ENCODE measurements around the gene UST. TPM values are rescaled to one million over a fixed set of nuclear protein-coding genes. Genes with fewer than 3 reads are reported as not detected.

The UST gene
- polyA plus RNA-seq, 1 experiment: 21.4 TPM

DNA sequence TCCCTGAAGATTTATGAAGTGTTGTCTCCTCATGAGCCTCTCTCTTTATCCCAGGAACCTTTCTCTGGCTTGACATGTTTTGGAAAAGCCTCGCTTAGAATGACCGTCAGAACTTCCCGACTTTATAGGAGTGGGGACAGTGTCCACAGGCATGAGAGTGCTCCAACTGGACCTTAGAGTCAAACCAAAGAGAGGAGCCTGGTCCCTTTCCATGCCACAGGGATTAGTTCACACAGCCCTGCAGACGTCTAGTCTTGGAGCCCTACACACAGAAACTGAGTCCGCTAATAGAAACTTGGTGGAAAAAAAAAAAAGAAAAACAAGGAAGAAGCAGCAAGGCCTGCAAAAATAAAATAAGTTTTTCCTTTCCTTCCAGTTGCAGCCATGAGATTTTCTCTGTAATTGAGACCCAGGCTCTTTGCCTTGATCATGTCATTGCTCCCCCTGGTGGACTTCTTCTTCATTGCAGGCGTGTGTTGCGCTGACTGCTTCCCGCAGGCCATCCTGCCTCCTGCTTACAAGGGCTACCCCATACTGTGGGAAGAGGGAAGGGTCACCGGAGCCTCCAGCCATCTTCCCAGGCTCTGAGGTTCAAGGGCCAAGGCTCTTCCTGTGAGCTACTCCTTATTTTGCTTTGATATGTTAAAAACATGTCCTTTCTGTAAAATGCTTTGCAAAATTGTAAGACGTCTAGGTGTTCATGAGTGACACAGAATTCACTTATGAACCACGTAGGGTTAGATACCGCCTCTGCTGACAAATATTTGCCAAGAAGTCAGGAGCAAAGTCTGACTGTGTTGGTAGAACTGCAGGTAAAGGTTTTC, 201.0 kb downstream of the UST start:
- H3K27me3 ChIP-seq (ENCODE audit: control insufficient read depth, insufficient read depth, low read length): no peaks in the 10 kb centered on the region
- no peak overlapping the region for H3K27ac ChIP-seq (ENCODE audit: low read depth, low read length)
- POLR2A ChIA-PET: no interaction called here
- DNase-seq (ENCODE audit: low read depth, low spot score): peak; percentile 70
- no peaks in the 10 kb centered on the region for H3K9me3 ChIP-seq (ENCODE audit: control insufficient read depth, insufficient read depth, low read length)
- H3K4me3 ChIP-seq (ENCODE audit: low read depth, low read length): no peak overlapping the region
- TF ChIP-seq, protein P1, sequence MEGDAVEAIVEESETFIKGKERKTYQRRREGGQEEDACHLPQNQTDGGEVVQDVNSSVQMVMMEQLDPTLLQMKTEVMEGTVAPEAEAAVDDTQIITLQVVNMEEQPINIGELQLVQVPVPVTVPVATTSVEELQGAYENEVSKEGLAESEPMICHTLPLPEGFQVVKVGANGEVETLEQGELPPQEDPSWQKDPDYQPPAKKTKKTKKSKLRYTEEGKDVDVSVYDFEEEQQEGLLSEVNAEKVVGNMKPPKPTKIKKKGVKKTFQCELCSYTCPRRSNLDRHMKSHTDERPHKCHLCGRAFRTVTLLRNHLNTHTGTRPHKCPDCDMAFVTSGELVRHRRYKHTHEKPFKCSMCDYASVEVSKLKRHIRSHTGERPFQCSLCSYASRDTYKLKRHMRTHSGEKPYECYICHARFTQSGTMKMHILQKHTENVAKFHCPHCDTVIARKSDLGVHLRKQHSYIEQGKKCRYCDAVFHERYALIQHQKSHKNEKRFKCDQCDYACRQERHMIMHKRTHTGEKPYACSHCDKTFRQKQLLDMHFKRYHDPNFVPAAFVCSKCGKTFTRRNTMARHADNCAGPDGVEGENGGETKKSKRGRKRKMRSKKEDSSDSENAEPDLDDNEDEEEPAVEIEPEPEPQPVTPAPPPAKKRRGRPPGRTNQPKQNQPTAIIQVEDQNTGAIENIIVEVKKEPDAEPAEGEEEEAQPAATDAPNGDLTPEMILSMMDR (IDR thresholded peaks at IDR 0.05; ENCODE audit: low read depth, low read length): peak; percentile 87
- CTCF ChIA-PET: interaction anchor here (0.6 to 6.4 kb wide), 17 partner anchors 10 to 433 kb away, joined by 3 to 50 read pairs (median 4); no protein-coding TSS in a partner anchor

DNA sequence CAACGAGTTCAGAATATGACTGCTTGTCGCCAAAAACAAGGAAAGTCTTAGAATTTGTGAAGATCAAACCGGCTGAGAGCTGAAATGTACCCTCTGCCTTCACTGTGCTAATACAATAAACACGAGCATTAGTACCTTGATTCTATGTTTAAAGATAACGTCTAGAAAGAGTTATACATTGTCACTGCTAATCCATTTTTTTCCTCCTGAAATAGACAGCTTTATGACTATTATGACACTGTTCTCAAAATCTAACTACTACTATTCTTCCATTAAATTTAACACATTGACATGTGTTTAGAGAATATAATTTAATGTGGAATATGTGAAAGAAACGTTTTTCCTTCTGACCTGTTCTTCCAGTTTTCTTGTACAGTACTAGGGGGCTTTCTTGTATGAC, 204.8 kb downstream of the UST start:
- H3K4me3 ChIP-seq (ENCODE audit: low read depth, low read length): no peak overlapping the region
- no peaks in the 10 kb centered on the region for H3K9me3 ChIP-seq (ENCODE audit: control insufficient read depth, insufficient read depth, low read length)
- TF ChIP-seq, protein P1 (IDR thresholded peaks at IDR 0.05; ENCODE audit: low read depth, low read length): no peak
- ChIA-PET POLR2A (no interaction called here), CTCF (interaction anchor here (6.4 kb wide), 1 partner anchor 374 kb away, joined by 50 read pairs; no protein-coding TSS in a partner anchor)
- no peaks in the 10 kb centered on the region for H3K27me3 ChIP-seq (ENCODE audit: control insufficient read depth, insufficient read depth, low read length)
- DNase-seq (ENCODE audit: low read depth, low spot score): no peak
- H3K27ac ChIP-seq (ENCODE audit: low read depth, low read length): no peak overlapping the region

DNA sequence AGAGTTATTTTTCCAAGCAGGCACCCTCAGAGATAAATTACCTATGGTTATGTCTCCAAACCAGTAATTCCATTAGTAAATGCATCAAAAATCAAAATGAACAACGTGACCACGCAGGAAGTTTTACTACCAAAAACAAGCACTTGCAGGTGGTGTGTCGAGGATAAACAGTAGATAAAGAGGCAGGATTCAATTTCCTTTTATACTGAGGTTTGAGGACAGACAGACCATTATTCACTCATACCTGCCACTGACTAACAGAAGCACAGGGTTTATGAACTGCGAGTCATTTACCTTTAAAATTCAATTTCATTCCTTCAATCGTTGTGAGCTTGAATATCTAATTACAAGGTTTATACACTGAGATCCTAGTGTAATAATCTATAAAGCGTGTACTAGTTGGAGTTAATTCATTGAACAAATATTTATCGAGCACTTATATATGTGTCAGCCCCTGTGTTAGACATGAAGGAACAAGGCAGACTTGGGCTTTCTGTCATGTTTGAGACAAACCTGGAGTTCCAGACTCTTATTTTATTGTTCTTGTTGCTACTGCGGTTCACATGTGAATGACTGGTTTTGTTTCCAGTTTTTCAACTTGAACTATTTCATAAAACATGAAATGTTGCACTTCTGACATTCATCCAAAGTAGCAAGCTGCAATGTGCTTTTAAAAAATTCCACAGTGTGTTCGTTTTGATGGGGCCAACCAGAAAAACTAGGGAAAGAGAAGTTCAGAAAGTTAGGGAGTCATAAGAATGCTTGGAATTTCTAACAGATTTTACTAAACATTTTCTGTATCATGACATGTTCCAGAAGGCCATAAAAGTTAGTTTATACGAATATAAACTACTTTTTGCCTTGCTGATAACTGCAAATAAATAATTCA, 205.6 kb downstream of the UST start:
- H3K4me3 ChIP-seq (ENCODE audit: low read depth, low read length): no peak overlapping the region
- no peak for DNase-seq (ENCODE audit: low read depth, low spot score)

DNA sequence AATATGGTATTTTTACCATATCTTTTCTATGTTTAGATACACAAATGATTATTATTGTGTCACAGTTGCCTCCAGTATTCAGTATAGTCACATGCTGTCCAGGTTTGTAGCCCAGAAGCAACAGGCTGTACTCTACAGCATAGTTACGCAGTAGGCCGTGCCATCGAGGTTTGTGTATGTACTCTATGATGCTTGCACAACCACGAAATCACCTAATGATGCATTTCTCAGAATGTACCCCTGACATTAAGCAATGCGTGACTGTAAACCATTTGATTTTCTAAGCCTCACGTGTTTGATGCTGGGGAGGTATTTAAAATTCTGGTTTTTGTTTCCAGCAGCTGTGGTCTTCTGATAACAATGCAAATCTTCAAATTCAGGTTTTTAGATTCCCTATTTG, 207.6 kb downstream of the UST start:
- CTCF ChIA-PET: interaction anchor here (2.5 kb wide), 1 partner anchor 395 kb away, joined by 10 read pairs; no protein-coding TSS in a partner anchor
- Histone ChIP-seq H3K4me3 (ENCODE audit: low read depth, low read length) (no peak overlapping the region), H3K9me3 (ENCODE audit: control insufficient read depth, insufficient read depth, low read length) (no peaks in the 10 kb centered on the region), H3K27ac (ENCODE audit: low read depth, low read length) (no peak overlapping the region), H3K27me3 (ENCODE audit: control insufficient read depth, insufficient read depth, low read length) (no peaks in the 10 kb centered on the region)
- no peak for DNase-seq (ENCODE audit: low read depth, low spot score)
- POLR2A ChIA-PET: no interaction called here
- TF ChIP-seq, protein P1 (IDR thresholded peaks at IDR 0.05; ENCODE audit: low read depth, low read length): no peak

More for the DNA sequence above, 205.6 kb downstream of the UST start:
- Histone ChIP-seq H3K27me3 (ENCODE audit: control insufficient read depth, insufficient read depth, low read length) (no peaks in the 10 kb centered on the region), H3K9me3 (ENCODE audit: control insufficient read depth, insufficient read depth, low read length) (no peaks in the 10 kb centered on the region), H3K27ac (ENCODE audit: low read depth, low read length) (no peak overlapping the region)
- POLR2A ChIA-PET: no interaction called here
- TF ChIP-seq, protein P1 (IDR thresholded peaks at IDR 0.05; ENCODE audit: low read depth, low read length): no peak
- CTCF ChIA-PET: interaction anchor here (6.4 kb wide), 1 partner anchor 375 kb away, joined by 50 read pairs; no protein-coding TSS in a partner anchor

Data from AG04450 (cell line).